Ovary (tissue), 9 donors: ENCODE data around the gene STXBP4. TPM values are rescaled to one million over a fixed set of nuclear protein-coding genes. Genes with fewer than 3 reads are reported as not detected.

Experiments
- DNase-seq, 5 donors: peaks; one replicate each; pipeline ENCODE4 v3.0.0-alpha.2; 2019 to 2020
- H3K27ac ChIP-seq, 2 donors: fragments of 200-600 bp; one replicate each; pipeline versions ENCODE4 v1.5.1 to v1.8.0; 2019 to 2022
- H3K27me3 ChIP-seq: fragments of 200-600 bp; one replicate; pipeline ENCODE4 v1.8.0; 2022
- H3K36me3 ChIP-seq: fragments of 200-600 bp; sonication (generic); one replicate; pipeline ENCODE4 v1.5.1; 2019
- H3K4me1 ChIP-seq: one replicate; pipeline ENCODE4 v1.8.1; 2013; ENCODE audit warnings: mild to moderate bottlenecking, moderate library complexity; ENCODE audit not compliant: insufficient read depth
- H3K4me3 ChIP-seq: fragments of 200-600 bp; sonication (generic); one replicate; pipeline ENCODE4 v1.5.1; 2017
- H3K9me3 ChIP-seq, 2 donors: fragments of 200-600 bp in 1 of 2; sonication (generic) in 1 of 2; one replicate each; pipeline versions ENCODE4 v1.5.1 to v1.8.1; 2013 to 2019; ENCODE audit warnings: mild to moderate bottlenecking in 1 of 2, moderate library complexity in 1 of 2
- EP300 ChIP-seq: sonication (generic); formaldehyde crosslinking; IDR thresholded peaks from one replicate; pipeline ENCODE4 v1.6.1; 2017; ENCODE audit warnings: antibody characterized with exemption
- POLR2A ChIP-seq: fragments of 450-650 bp; IDR thresholded peaks from one replicate; pipeline ENCODE4 v1.6.1; 2017; ENCODE audit warnings: antibody characterized with exemption, mild to moderate bottlenecking, moderate library complexity
- WGBS, 3 donors: extraction: QIAGEN DNeasy Blood & Tissue Kit in 1 of 3; methylation state at CpG; one replicate each; pipeline versions ENCODE4 v1.1.5 to v1.1.7; 2013 to 2017; 5-methylcytosine and 5-hydroxymethylcytosine counted together
- intact Hi-C, 4 donors: fragments of 100-400 bp; cut with DNase I; formaldehyde crosslinking; loops; one replicate each; pipeline versions ENCODE4 v1.11.0 to v1.15.1; 2022 to 2023
- polyA plus RNA-seq, 2 donors: library from polyadenylated mRNA; stranded (reverse); fragments of 200-250 nt in 1 of 2; fragments of 350-450 nt in 1 of 2; fragmentation: Illumina TruSeq in 1 of 2; extraction: RNeasy Lipid Tissue Mini Kit (QIAGEN cat#74804) in 1 of 2; gene quantifications; one replicate each; pipeline ENCODE4 v1.2.3, GENCODE V29; 2013 to 2014
- total RNA-seq, 7 donors: library from RNA; depleted of rRNA in 2 of 7; stranded (reverse); fragments of >200 nt in 2 of 7; fragmentation: NEBNext Ultra II Directional in 3 of 7; extraction: Animal tissue kit (Norgen Biotek cat#: 25700) in 3 of 7; gene quantifications; one replicate each; pipeline versions ENCODE4 v1.1.0 to v1.2.4, GENCODE V29; 2016 to 2023
- TF ChIP-seq, protein P1 (sequence below), 3 donors: fragments of 450-650 bp in 2 of 3; fragments of 200-600 bp in 1 of 3; IDR thresholded peaks; one replicate each; pipeline versions ENCODE4 v1.5.1 to v1.8.0; 2016 to 2022; ENCODE audit warnings: antibody characterized with exemption in 3 of 3, mild to moderate bottlenecking in 1 of 3
- donor health status: DM: no; HTN: no; CAD: no; lungs with moderate emphysema.
- donor health status: DM: no; HTN: no; CAD: no.
- donor health status: Bipolar disorder and iron deficiency.
- donor health status: DM: yes; HTN: yes; CAD: no.
- donor health status: DM: no; HTN: no; CAD: no.
- donor health status: DM: yes; HTN: yes; CAD: no.

Gene STXBP4
- total and polyA plus RNA-seq, 9 donors = 2.4 to 63.1 (median 16.5) TPM

DNA sequence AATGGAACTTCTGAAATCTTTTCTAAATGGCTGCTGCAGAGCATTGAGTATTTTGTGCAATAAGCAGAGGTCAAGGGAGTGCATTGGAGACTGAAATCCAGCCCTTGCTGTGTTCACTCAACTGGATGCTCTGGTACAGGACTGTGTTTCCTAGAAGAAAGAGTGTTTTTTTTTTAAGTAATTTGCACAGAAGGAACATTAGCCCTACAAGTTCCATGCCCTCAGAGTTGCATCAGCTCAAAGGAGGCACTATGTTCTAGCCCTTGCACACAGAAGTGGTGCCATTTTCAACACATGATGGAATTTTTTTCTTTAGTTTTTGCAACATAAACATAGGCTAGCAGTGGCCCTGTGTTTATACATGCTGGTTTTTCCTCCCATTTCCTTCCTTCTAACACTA, 152.1 kb downstream of the STXBP4 start:
- H3K27me3 ChIP-seq = no peaks in the 10 kb centered on the region
- no peaks in the 10 kb centered on the region for H3K4me1 ChIP-seq
- TF ChIP-seq, protein P1, sequence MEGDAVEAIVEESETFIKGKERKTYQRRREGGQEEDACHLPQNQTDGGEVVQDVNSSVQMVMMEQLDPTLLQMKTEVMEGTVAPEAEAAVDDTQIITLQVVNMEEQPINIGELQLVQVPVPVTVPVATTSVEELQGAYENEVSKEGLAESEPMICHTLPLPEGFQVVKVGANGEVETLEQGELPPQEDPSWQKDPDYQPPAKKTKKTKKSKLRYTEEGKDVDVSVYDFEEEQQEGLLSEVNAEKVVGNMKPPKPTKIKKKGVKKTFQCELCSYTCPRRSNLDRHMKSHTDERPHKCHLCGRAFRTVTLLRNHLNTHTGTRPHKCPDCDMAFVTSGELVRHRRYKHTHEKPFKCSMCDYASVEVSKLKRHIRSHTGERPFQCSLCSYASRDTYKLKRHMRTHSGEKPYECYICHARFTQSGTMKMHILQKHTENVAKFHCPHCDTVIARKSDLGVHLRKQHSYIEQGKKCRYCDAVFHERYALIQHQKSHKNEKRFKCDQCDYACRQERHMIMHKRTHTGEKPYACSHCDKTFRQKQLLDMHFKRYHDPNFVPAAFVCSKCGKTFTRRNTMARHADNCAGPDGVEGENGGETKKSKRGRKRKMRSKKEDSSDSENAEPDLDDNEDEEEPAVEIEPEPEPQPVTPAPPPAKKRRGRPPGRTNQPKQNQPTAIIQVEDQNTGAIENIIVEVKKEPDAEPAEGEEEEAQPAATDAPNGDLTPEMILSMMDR (IDR thresholded peaks at IDR 0.05) = no peak
- no peak for TF ChIP-seq POLR2A
- no peak for TF ChIP-seq EP300
- H3K27ac ChIP-seq = no peak overlapping the region
- H3K36me3 ChIP-seq = no peaks in the 10 kb centered on the region
- no peaks in the 10 kb centered on the region for H3K9me3 ChIP-seq
- intact Hi-C loops = no loop called here
- no peak overlapping the region for H3K4me3 ChIP-seq
- no peak for DNase-seq

- Histone ChIP-seq H3K4me3 (no peak overlapping the region), H3K27ac (no peak overlapping the region), H3K9me3 (no peaks in the 10 kb centered on the region), H3K36me3 (no peaks in the 10 kb centered on the region), H3K27me3 (no peaks in the 10 kb centered on the region), H3K4me1 (no peaks in the 10 kb centered on the region)
- intact Hi-C loops = no loop called here
- DNase-seq = no peak
- TF ChIP-seq POLR2A (no peak), EP300 (no peak)
- TF ChIP-seq, protein P1 (IDR thresholded peaks at IDR 0.05) = no peak
These were observed 152.7 kb downstream of the STXBP4 start for GRCh38 chr17:55121268-55121667.

GRCh38 chr17:55122114-55122513, 153.5 kb downstream of the STXBP4 start:
- intact Hi-C loops = no loop called here
- Histone ChIP-seq H3K36me3 (no peaks in the 10 kb centered on the region), H3K27ac (no peak overlapping the region), H3K4me1 (no peaks in the 10 kb centered on the region), H3K9me3 (no peaks in the 10 kb centered on the region), H3K4me3 (no peak overlapping the region), H3K27me3 (no peaks in the 10 kb centered on the region)
- WGBS, 3 donors = 93 to 95% (median 94%) methylated on average over 2 of the region's 2 CpGs
- TF ChIP-seq, protein P1 (IDR thresholded peaks at IDR 0.05) = no peak
- TF ChIP-seq EP300 = no peak
- TF ChIP-seq POLR2A = no peak
- no peak for DNase-seq

- no peaks in the 10 kb centered on the region for H3K27me3 ChIP-seq
- H3K4me3 ChIP-seq = no peak overlapping the region
- TF ChIP-seq POLR2A (no peak), EP300 (no peak)
- TF ChIP-seq, protein P1 (IDR thresholded peaks at IDR 0.05) = no peak
- H3K9me3 ChIP-seq = no peaks in the 10 kb centered on the region
- intact Hi-C loops = no loop called here
- 88 to 93% (median 92%) methylated on average over 3 of the region's 3 CpGs for WGBS, 3 donors
- H3K36me3 ChIP-seq = no peaks in the 10 kb centered on the region
- no peak for DNase-seq
- no peak overlapping the region for H3K27ac ChIP-seq
- no peaks in the 10 kb centered on the region for H3K4me1 ChIP-seq
These were observed 156.3 kb downstream of the STXBP4 start for GRCh38 chr17:55124730-55125360.
